Caco-2 (cell line): Measurements from ENCODE around the gene ELP5. TPM values are rescaled to one million over a fixed set of nuclear protein-coding genes. Genes with fewer than 3 reads are reported as not detected.

Source experiments
- BruUV-seq: library from RNA; stranded (reverse); fragments of 400-500 nt; replicated peaks from 2 replicates; lab custom pipeline; 2021; lab: Mats Ljungman, UMichigan
- CTCF ChIA-PET: fragments of 300-600 bp; sonication (Branson Sonifier 250); formaldehyde crosslinking; loops from one replicate; lab custom pipeline; 2022; ENCODE audit warnings: antibody characterized with exemption; lab: Charles Lee
- POLR2A ChIA-PET: fragments of 300-600 bp; sonication (Branson Sonifier 250); formaldehyde crosslinking; loops from one replicate; lab custom pipeline; 2022; ENCODE audit warnings: antibody characterized with exemption; lab: Charles Lee
- DNase-seq, 2 experiments: peaks; one replicate each; pipeline versions ENCODE4 v3.0.0 to v3.0.0-alpha.2; 2020 to 2022
- H3K27me3 ChIP-seq: replicated peaks from 2 replicates; pipeline ENCODE4 v1.6.0; 2011; ENCODE audit warnings: low read length; ENCODE audit not compliant: control insufficient read depth, insufficient read depth
- H3K36me3 ChIP-seq: 2 replicates; pipeline ENCODE4 v1.5.1; 2011; ENCODE audit warnings: low read length; ENCODE audit not compliant: control insufficient read depth, insufficient read depth
- H3K4me1 ChIP-seq: fragments of 250-450 bp; sonication (Bioruptor Pico); 2 replicates; pipeline ENCODE4 v1.5.1; 2020; ENCODE audit warnings: mild to moderate bottlenecking
- H3K4me3 ChIP-seq: 2 replicates; pipeline ENCODE4 v1.5.1; 2011; ENCODE audit warnings: low read depth, mild to moderate bottlenecking, control low read depth, low read length
- H3K9me3 ChIP-seq: fragments of 250-450 bp; sonication (Bioruptor Pico); 2 replicates; pipeline ENCODE4 v1.5.1; 2020; ENCODE audit warnings: mild to moderate bottlenecking, moderate library complexity
- H3K27ac Mint-ChIP-seq: one replicate; pipeline ENCODE4 v1.8.0; 2022; ENCODE audit warnings: mixed read lengths; ENCODE audit not compliant: unreplicated experiment
- H3K27me3 Mint-ChIP-seq: one replicate; pipeline ENCODE4 v1.8.0; 2022; ENCODE audit warnings: mixed read lengths; ENCODE audit not compliant: insufficient read depth, unreplicated experiment
- H3K36me3 Mint-ChIP-seq: one replicate; pipeline ENCODE4 v1.8.0; 2022; ENCODE audit warnings: mild to moderate bottlenecking, mixed read lengths; ENCODE audit not compliant: insufficient read depth, unreplicated experiment
- H3K4me1 Mint-ChIP-seq: one replicate; pipeline ENCODE4 v1.8.0; 2022; ENCODE audit warnings: low read depth, mixed read lengths; ENCODE audit not compliant: unreplicated experiment
- H3K4me3 Mint-ChIP-seq: one replicate; pipeline ENCODE4 v1.8.0; 2022; ENCODE audit warnings: mild to moderate bottlenecking, moderate library complexity, mixed read lengths; ENCODE audit not compliant: unreplicated experiment
- H3K9me3 Mint-ChIP-seq: one replicate; pipeline ENCODE4 v1.8.0; 2022; ENCODE audit warnings: mixed read lengths; ENCODE audit not compliant: unreplicated experiment
- CTCF ChIP-seq, 2 experiments: fragments of 200-600 bp in 1 of 2; IDR thresholded peaks; 1 replicate in 1 of 2; 2 replicates in 1 of 2; pipeline versions ENCODE4 v1.5.1 to v1.8.0; 2011 to 2022; ENCODE audit warnings: antibody characterized with exemption in 1 of 2, control low read depth in 1 of 2, inconsistent platforms in 1 of 2, low read depth in 1 of 2, low read length in 1 of 2, mild to moderate bottlenecking in 1 of 2, moderate library complexity in 1 of 2; ENCODE audit not compliant: insufficient read depth in 1 of 2, severe bottlenecking in 1 of 2, unreplicated experiment in 1 of 2
- intact Hi-C: fragments of 100-400 bp; cut with micrococcal nuclease; formaldehyde crosslinking; loops from one replicate; pipeline ENCODE4 v1.10.0; 2022; ENCODE audit not compliant: unreplicated experiment
- total RNA-seq: library from RNA; stranded (reverse); gene quantifications from 2 replicates; pipeline ENCODE4 v1.2.3, GENCODE V29; 2022

Gene ELP5
- total RNA-seq, 1 experiment from 2014 or later = 43.2 TPM

GRCh38 chr17:7251661-7252175 lies 297 bp upstream of the ELP5 start, which contains the start of gene CTDNEP1:
Gene CTDNEP1, minus strand, starts transcription at chr17:7251734. Its CDS starts 438 bp downstream, at chr17:7251296.
- Mint-ChIP-seq H3K9me3 (no peaks in the 10 kb centered on the region), H3K36me3 (peaks cover 59% of the 10 kb centered on the region), H3K4me3 (peak within 1 kb of the TSS; percentile 88), H3K27me3 (no peaks in the 10 kb centered on the region), H3K4me1 (peaks cover 11% of the 10 kb centered on the region), H3K27ac (peak within 1 kb of the TSS; percentile 98)
- DNase-seq = peak; percentile 94 to 96
- TF ChIP-seq CTCF (IDR thresholded peaks at IDR 0.05; ENCODE audit: insufficient read depth in 1 of 2, low read depth in 1 of 2, low read length in 1 of 2, severe bottlenecking in 1 of 2, unreplicated experiment in 1 of 2) = no peak
- ChIA-PET POLR2A (interaction anchor here (1.0 kb wide), 1 partner anchor 9 kb away, joined by 3 read pairs; the partner anchor contains the start of gene GABARAP), CTCF (interaction anchor here (1.0 kb wide), 1 partner anchor 10 kb away, joined by 3 read pairs; no protein-coding TSS in a partner anchor)
- peak within 1 kb of the TSS; percentile 70 for H3K4me3 ChIP-seq
- H3K36me3 ChIP-seq = no peaks in the 10 kb centered on the region
- no peaks in the 10 kb centered on the region for H3K9me3 ChIP-seq
- no peaks in the 10 kb centered on the region for H3K27me3 ChIP-seq
- no TSS peak for BruUV-seq
- no peaks in the 10 kb centered on the region for H3K4me1 ChIP-seq
- intact Hi-C loops = loop anchor here (1.0 kb wide), 1 partner anchor 12 kb away; the partner anchor contains the start of gene PHF23

- Histone ChIP-seq H3K4me1 (no peaks in the 10 kb centered on the region), H3K9me3 (no peaks in the 10 kb centered on the region), H3K4me3 (peak overlapping the region; percentile 70), H3K27me3 (no peaks in the 10 kb centered on the region), H3K36me3 (no peaks in the 10 kb centered on the region)
- ChIA-PET POLR2A (no interaction called here), CTCF (no interaction called here)
- TF ChIP-seq CTCF (IDR thresholded peaks at IDR 0.05; ENCODE audit: insufficient read depth in 1 of 2, low read depth in 1 of 2, low read length in 1 of 2, severe bottlenecking in 1 of 2, unreplicated experiment in 1 of 2) = no peak
- peaks cover 11% of the 10 kb centered on the region for H3K4me1 Mint-ChIP-seq
- peaks cover 73% of the 10 kb centered on the region for H3K36me3 Mint-ChIP-seq
- peak overlapping the region; percentile 88 for H3K4me3 Mint-ChIP-seq
- H3K27ac Mint-ChIP-seq = peak overlapping the region; percentile 98
- no peaks in the 10 kb centered on the region for H3K27me3 Mint-ChIP-seq
- H3K9me3 Mint-ChIP-seq = no peaks in the 10 kb centered on the region
- BruUV-seq = TSS peak; percentile 76
- DNase-seq = no peak
- intact Hi-C loops = no loop called here
These were observed 1.1 kb downstream of the ELP5 start for GRCh38 chr17:7253082-7253481.

GRCh38 chr17:7254511-7254910 lies 2.5 kb downstream of the ELP5 start:
- H3K27me3 Mint-ChIP-seq = no peaks in the 10 kb centered on the region
- ChIA-PET CTCF (no interaction called here), POLR2A (no interaction called here)
- H3K36me3 Mint-ChIP-seq = peaks cover 75% of the 10 kb centered on the region
- no peak overlapping the region for H3K27ac Mint-ChIP-seq
- peaks cover 9% of the 10 kb centered on the region for H3K4me1 ChIP-seq
- intact Hi-C loops = no loop called here
- no peak for TF ChIP-seq CTCF (IDR thresholded peaks at IDR 0.05; ENCODE audit: insufficient read depth in 1 of 2, low read depth in 1 of 2, low read length in 1 of 2, severe bottlenecking in 1 of 2, unreplicated experiment in 1 of 2)
- H3K27me3 ChIP-seq = no peaks in the 10 kb centered on the region
- H3K9me3 Mint-ChIP-seq = no peaks in the 10 kb centered on the region
- no peaks in the 10 kb centered on the region; the same call in 1 of the 2 replicates for H3K36me3 ChIP-seq
- H3K4me3 ChIP-seq = no peak overlapping the region
- DNase-seq = no peak
- H3K9me3 ChIP-seq = no peaks in the 10 kb centered on the region
- H3K4me3 Mint-ChIP-seq = no peak overlapping the region
- BruUV-seq = no TSS peak
- H3K4me1 Mint-ChIP-seq = peaks cover 11% of the 10 kb centered on the region
